Lower lobe of right lung (tissue), 2 donors: ENCODE measurements around the gene CEL. TPM values are rescaled to one million over a fixed set of nuclear protein-coding genes. Genes with fewer than 3 reads are reported as not detected.

Source experiments
- ATAC-seq, 2 donors: fragments of 200-7000 bp; cut with Tn5 transposase; one replicate each; pipeline ENCODE4 v1.9.1; 2020 to 2022; ENCODE audit warnings: mild to moderate bottlenecking in 2 of 2, moderate library complexity in 2 of 2
- DNase-seq: peaks from one replicate; pipeline ENCODE4 v3.0.0-alpha.2; 2020
- H3K27ac ChIP-seq: fragments of 200-600 bp; one replicate; pipeline ENCODE4 v1.8.0; 2022
- H3K27me3 ChIP-seq: fragments of 200-600 bp; one replicate; pipeline ENCODE4 v1.8.0; 2022; ENCODE audit warnings: low read depth
- H3K36me3 ChIP-seq: fragments of 200-600 bp; one replicate; pipeline ENCODE4 v1.8.0; 2022; ENCODE audit warnings: mild to moderate bottlenecking
- H3K4me1 ChIP-seq: fragments of 200-600 bp; one replicate; pipeline ENCODE4 v1.8.0; 2022
- H3K4me3 ChIP-seq: fragments of 200-600 bp; one replicate; pipeline ENCODE4 v1.8.0; 2022; ENCODE audit warnings: mild to moderate bottlenecking
- H3K9me3 ChIP-seq: fragments of 200-600 bp; one replicate; pipeline ENCODE4 v1.8.0; 2022
- CTCF ChIP-seq: fragments of 200-600 bp; IDR thresholded peaks from one replicate; pipeline ENCODE4 v1.8.0; 2022; ENCODE audit warnings: antibody characterized with exemption, mild to moderate bottlenecking
- intact Hi-C: fragments of 100-400 bp; cut with DNase I; formaldehyde crosslinking; loops from one replicate; pipeline ENCODE4 v1.11.0; 2022
- total RNA-seq: library from RNA; stranded (reverse); fragmentation: NEBNext Ultra II Directional; extraction: Animal tissue kit (Norgen Biotek cat#: 25700); gene quantifications from one replicate; pipeline ENCODE4 v1.2.1, GENCODE V29; 2021
- donor health status: DM: no; HTN: yes; CAD: no; lungs with severe emphysema.

The CEL gene
- total RNA-seq, 1 donor from 2014 or later = 1.4 TPM

- H3K36me3 ChIP-seq = peaks cover 100% of the 10 kb centered on the region
- intact Hi-C loops = no loop called here
- ATAC-seq (no peak), DNase-seq (no peak)
- H3K27me3 ChIP-seq = no peaks in the 10 kb centered on the region
- H3K27ac ChIP-seq = no peak overlapping the region
- no peak for TF ChIP-seq CTCF
- no peaks in the 10 kb centered on the region for H3K9me3 ChIP-seq
- H3K4me3 ChIP-seq = no peak overlapping the region
- H3K4me1 ChIP-seq = no peaks in the 10 kb centered on the region
Measured at GRCh38 chr9:133046900-133047295, 14.9 kb upstream of the CEL start.

- ATAC-seq (no peak), DNase-seq (no peak)
- Histone ChIP-seq H3K4me1 (no peaks in the 10 kb centered on the region), H3K4me3 (no peak overlapping the region), H3K9me3 (no peaks in the 10 kb centered on the region), H3K27me3 (no peaks in the 10 kb centered on the region), H3K36me3 (peaks cover 99% of the 10 kb centered on the region), H3K27ac (no peak overlapping the region)
- intact Hi-C loops = no loop called here
- TF ChIP-seq CTCF = peak; percentile 18
Measured at GRCh38 chr9:133048595-133048994, 13.2 kb upstream of the CEL start.

GRCh38 chr9:133049043-133049442 is 12.7 kb upstream of the CEL start:
- Histone ChIP-seq H3K36me3 (peaks cover 99% of the 10 kb centered on the region), H3K4me1 (no peaks in the 10 kb centered on the region), H3K4me3 (no peak overlapping the region), H3K27me3 (no peaks in the 10 kb centered on the region), H3K27ac (no peak overlapping the region), H3K9me3 (no peaks in the 10 kb centered on the region)
- no peak for TF ChIP-seq CTCF
- no peak for ATAC-seq
- no peak for DNase-seq
- intact Hi-C loops = no loop called here

GRCh38 chr9:133050142-133050541 is 11.6 kb upstream of the CEL start:
- no peaks in the 10 kb centered on the region for H3K27me3 ChIP-seq
- intact Hi-C loops = no loop called here
- H3K4me1 ChIP-seq = no peaks in the 10 kb centered on the region
- no peak for TF ChIP-seq CTCF
- H3K36me3 ChIP-seq = peaks cover 99% of the 10 kb centered on the region
- no peak overlapping the region for H3K27ac ChIP-seq
- H3K9me3 ChIP-seq = no peaks in the 10 kb centered on the region
- DNase-seq (no peak), ATAC-seq (no peak)
- H3K4me3 ChIP-seq = no peak overlapping the region

GRCh38 chr9:133050781-133051180 is 11.0 kb upstream of the CEL start:
- TF ChIP-seq CTCF = no peak
- no peak for ATAC-seq
- intact Hi-C loops = no loop called here
- no peaks in the 10 kb centered on the region for H3K9me3 ChIP-seq
- H3K27ac ChIP-seq = no peak overlapping the region
- peaks cover 99% of the 10 kb centered on the region for H3K36me3 ChIP-seq
- H3K4me3 ChIP-seq = no peak overlapping the region
- no peaks in the 10 kb centered on the region for H3K27me3 ChIP-seq
- no peaks in the 10 kb centered on the region for H3K4me1 ChIP-seq
- DNase-seq = no peak

GRCh38 chr9:133051281-133051900 is 10.4 kb upstream of the CEL start:
- no peak for TF ChIP-seq CTCF
- DNase-seq = no peak
- intact Hi-C loops = no loop called here

More at GRCh38 chr9:133051281-133051900, 10.4 kb upstream of the CEL start:
- Histone ChIP-seq H3K36me3 (peaks cover 99% of the 10 kb centered on the region), H3K9me3 (no peaks in the 10 kb centered on the region), H3K4me1 (no peaks in the 10 kb centered on the region), H3K27me3 (no peaks in the 10 kb centered on the region), H3K27ac (no peak overlapping the region), H3K4me3 (no peak overlapping the region)
- no peak for ATAC-seq
